A549 (cell line): Measurements from ENCODE around the gene FAM131B.

Experiments used
- CHD2 ChIP-seq: fragments of 150-350 bp; IDR thresholded peaks from 2 replicates; pipeline ENCODE4 v1.6.1; 2014; ENCODE audit warnings: low read length; ENCODE audit not compliant: partially characterized antibody
- CTCF ChIP-seq: fragments of >200 bp; sonication (Bioruptor Twin); formaldehyde crosslinking; IDR thresholded peaks from 3 replicates; pipeline ENCODE4 v1.5.1; 2016
- KDM1A ChIP-seq: fragments of 200-600 bp; sonication (generic); IDR thresholded peaks from 2 replicates; pipeline ENCODE4 v1.6.1; 2016; ENCODE audit warnings: low read depth, mild to moderate bottlenecking
- NFE2L2 ChIP-seq: fragments of 150-350 bp; conservative IDR thresholded peaks from 2 replicates; pipeline ENCODE4 v1.6.1; 2014; ENCODE audit warnings: low read length
- NR3C1 ChIP-seq: fragments of >200 bp; sonication (Bioruptor Twin); formaldehyde crosslinking; IDR thresholded peaks from 3 replicates; pipeline ENCODE4 v1.6.1; 2017
- POLR2A ChIP-seq: IDR thresholded peaks from 2 replicates; pipeline ENCODE4 v1.6.1; 2012; ENCODE audit warnings: mild to moderate bottlenecking, low read length
- REST ChIP-seq: fragments of 200-600 bp; sonication (generic); IDR thresholded peaks from 2 replicates; pipeline ENCODE4 v1.6.1; 2016; ENCODE audit warnings: antibody characterized with exemption, mild to moderate bottlenecking, moderate library complexity
- RFX5 ChIP-seq: fragments of 450-650 bp; IDR thresholded peaks from 2 replicates; pipeline ENCODE4 v1.7.1; 2014; ENCODE audit warnings: antibody characterized with exemption, mild to moderate bottlenecking, moderate library complexity
- SREBF2 ChIP-seq: fragments of 450-650 bp; IDR thresholded peaks from 2 replicates; pipeline ENCODE4 v1.6.1; 2014; ENCODE audit warnings: mild to moderate bottlenecking, moderate library complexity
- ZFP36 ChIP-seq: fragments of 450-650 bp; IDR thresholded peaks from 2 replicates; pipeline ENCODE4 v1.6.1; 2014; ENCODE audit warnings: borderline replicate concordance; ENCODE audit not compliant: partially characterized antibody

DNA sequence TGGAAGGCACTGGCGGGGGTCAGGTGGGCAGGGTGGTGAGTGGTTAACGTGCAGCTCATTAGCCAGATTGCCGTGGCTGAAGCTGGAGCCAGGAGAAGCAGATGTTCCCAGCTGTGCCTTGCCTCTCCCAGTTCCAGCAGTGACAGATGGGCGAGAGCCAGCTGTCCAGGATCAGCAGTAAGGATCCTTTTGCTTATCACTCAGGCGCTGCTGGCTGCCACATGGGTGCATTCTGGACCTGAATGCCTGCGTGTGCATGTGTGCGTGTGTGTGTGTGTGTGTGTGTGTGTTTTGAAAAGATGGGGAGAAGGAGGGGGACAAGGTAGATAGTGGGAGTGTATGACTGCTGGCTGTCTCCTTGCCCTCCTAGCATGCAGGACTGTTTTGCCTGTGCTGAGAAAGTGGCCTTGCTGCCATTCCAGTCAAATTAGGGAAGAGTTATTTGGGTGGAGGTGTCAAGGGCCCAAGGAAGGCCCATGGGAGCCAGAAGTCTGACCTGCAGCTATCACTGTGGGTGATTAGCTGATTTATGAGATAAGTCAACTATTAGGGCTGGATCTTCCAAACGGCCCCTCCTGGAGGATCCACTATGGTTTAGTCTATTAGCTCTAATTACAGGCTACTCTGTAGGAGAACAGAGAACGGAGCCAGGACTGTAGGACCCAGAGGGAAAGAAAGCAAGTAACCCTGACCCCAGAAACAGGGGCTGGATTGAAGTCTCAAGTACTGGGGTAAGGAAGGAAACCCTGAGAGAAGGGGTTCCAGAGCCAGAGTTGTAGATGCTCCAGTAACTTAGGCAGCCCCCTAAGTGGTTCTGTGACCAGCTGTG, 42.9 kb upstream of the FAM131B start:
- TF ChIP-seq CTCF (no peak), NFE2L2 (no peak), POLR2A (no peak), CHD2 (no peak), NR3C1 (no peak), REST (no peak), KDM1A (no peak), ZFP36 (no peak), SREBF2 (no peak), RFX5 (no peak)
